Gastrocnemius medialis (tissue), 4 donors: ENCODE measurements around the gene KLF16.

Source experiments
- POLR2A ChIP-seq, 2 donors: fragments of 450-650 bp; IDR thresholded peaks; one replicate each; pipeline ENCODE4 v1.6.1; 2017; ENCODE audit warnings: antibody characterized with exemption in 2 of 2, mild to moderate bottlenecking in 2 of 2, moderate library complexity in 2 of 2
- TF ChIP-seq, protein P1 (sequence below), 5 experiments: fragments of 450-650 bp in 3 of 5; fragments of 200-600 bp in 2 of 5; sonication (generic) in 2 of 5; IDR thresholded peaks in 4 of 5; conservative IDR thresholded peaks in 1 of 5; 1 replicate in 4 of 5; 2 replicates in 1 of 5; pipeline ENCODE4 v1.5.1; 2016 to 2019; ENCODE audit warnings: antibody characterized with exemption in 5 of 5, mild to moderate bottlenecking in 3 of 5, moderate library complexity in 3 of 5

DNA sequence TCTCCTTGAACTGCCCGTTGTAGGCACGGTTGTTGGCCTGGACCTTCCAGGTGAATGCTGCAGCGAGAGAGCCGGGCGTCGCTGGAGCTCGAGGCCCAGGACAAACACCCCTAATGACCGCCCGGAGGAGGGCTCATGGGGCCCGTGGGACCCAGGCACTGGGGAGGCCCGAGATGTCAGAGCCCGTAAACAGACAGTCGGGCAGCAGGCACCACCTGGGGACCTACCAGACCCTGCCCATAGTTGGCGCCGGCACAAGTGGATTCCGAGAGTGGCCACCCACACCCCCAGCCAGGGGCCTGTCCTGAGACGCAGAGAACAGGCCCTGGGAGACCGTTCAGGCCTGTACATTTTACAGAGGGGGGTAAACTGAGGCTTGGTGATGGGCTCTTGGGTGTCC, 53.7 kb downstream of the KLF16 start:
- TF ChIP-seq, protein P1, sequence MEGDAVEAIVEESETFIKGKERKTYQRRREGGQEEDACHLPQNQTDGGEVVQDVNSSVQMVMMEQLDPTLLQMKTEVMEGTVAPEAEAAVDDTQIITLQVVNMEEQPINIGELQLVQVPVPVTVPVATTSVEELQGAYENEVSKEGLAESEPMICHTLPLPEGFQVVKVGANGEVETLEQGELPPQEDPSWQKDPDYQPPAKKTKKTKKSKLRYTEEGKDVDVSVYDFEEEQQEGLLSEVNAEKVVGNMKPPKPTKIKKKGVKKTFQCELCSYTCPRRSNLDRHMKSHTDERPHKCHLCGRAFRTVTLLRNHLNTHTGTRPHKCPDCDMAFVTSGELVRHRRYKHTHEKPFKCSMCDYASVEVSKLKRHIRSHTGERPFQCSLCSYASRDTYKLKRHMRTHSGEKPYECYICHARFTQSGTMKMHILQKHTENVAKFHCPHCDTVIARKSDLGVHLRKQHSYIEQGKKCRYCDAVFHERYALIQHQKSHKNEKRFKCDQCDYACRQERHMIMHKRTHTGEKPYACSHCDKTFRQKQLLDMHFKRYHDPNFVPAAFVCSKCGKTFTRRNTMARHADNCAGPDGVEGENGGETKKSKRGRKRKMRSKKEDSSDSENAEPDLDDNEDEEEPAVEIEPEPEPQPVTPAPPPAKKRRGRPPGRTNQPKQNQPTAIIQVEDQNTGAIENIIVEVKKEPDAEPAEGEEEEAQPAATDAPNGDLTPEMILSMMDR (IDR thresholded peaks at IDR 0.05 in 4 of 5, conservative IDR thresholded peaks at IDR 0.05 in 1 of 5), result no peak
- no peak for TF ChIP-seq POLR2A (IDR thresholded peaks at IDR 0.05)
